HCT116 (cell line): Measurements from ENCODE around the gene WRAP53. TPM values are rescaled to one million over a fixed set of nuclear protein-coding genes. Genes with fewer than 3 reads are reported as not detected.

ENCODE experiments used
- ATAC-seq: fragments of 200-7000 bp; cut with Tn5 transposase; 2 replicates; pipeline ENCODE4 v1.9.1; 2020; ENCODE audit warnings: mild to moderate bottlenecking, moderate library complexity
- BruUV-seq: library from RNA; stranded (reverse); fragments of 400-500 nt; replicated peaks from 2 replicates; lab custom pipeline; 2021; lab: Mats Ljungman, UMichigan
- CTCF ChIA-PET: fragments of 300-600 bp; sonication (Branson Sonifier 250); formaldehyde crosslinking; loops from one replicate; lab custom pipeline; 2021; ENCODE audit warnings: antibody characterized with exemption; lab: Charles Lee
- POLR2A ChIA-PET: fragments of 300-600, 350-600 bp; sonication (Branson Sonifier 250); formaldehyde crosslinking; loops from one replicate; lab custom pipeline; 2021; ENCODE audit warnings: antibody characterized with exemption; lab: Charles Lee
- RAD21 ChIA-PET, 2 experiments: fragments of 300-600 bp; sonication (Branson Sonifier 250); formaldehyde crosslinking; loops; one replicate each; lab custom pipeline; 2023; ENCODE audit warnings: low total read pairs in 2 of 2; ENCODE audit not compliant: uncharacterized antibody in 2 of 2, unreplicated experiment in 2 of 2, low non-redundant PET in 1 of 2; lab: Charles Lee
- DNase-seq: peaks from one replicate; pipeline ENCODE4 v3.0.0-alpha.2; 2010; ENCODE audit warnings: low read depth, low spot score
- H2AFZ ChIP-seq: fragments of 200-600 bp; shearing (Covaris generic), sonication (generic); 2 replicates; pipeline ENCODE4 v1.6.1; 2017; ENCODE audit warnings: low read depth, mixed run types, mixed read lengths, antibody characterized with exemption, low read length; ENCODE audit not compliant: poor library complexity, severe bottlenecking
- H3K27ac ChIP-seq: 2 replicates; pipeline ENCODE4 v1.5.1; 2012; ENCODE audit warnings: low read depth, low read length
- H3K27me3 ChIP-seq: fragments of 200-600 bp; sonication (generic); 2 replicates; pipeline ENCODE4 v1.6.1; 2016; ENCODE audit warnings: mixed run types, low read length, mixed read lengths; ENCODE audit not compliant: insufficient read depth
- H3K36me3 ChIP-seq, 2 experiments: fragments of 200-500 bp in 1 of 2; fragments of 200-600 bp in 1 of 2; sonication (Bioruptor generic) in 1 of 2; sonication (generic) in 1 of 2; 2 replicates each; pipeline versions ENCODE4 v1.5.1 to v1.6.1; 2014 to 2016; ENCODE audit warnings: low read length in 2 of 2, inconsistent platforms in 1 of 2, mixed read lengths in 1 of 2, mixed run types in 1 of 2; ENCODE audit not compliant: insufficient read depth in 2 of 2, control insufficient read depth in 1 of 2
- H3K4me1 ChIP-seq, 2 experiments: fragments of 200-600 bp in 1 of 2; sonication (generic) in 1 of 2; 2 replicates each; pipeline versions ENCODE4 v1.5.1 to v1.6.1; 2012 to 2017; ENCODE audit warnings: low read length in 2 of 2, inconsistent platforms in 1 of 2, mild to moderate bottlenecking in 1 of 2, mixed read lengths in 1 of 2, mixed run types in 1 of 2, moderate library complexity in 1 of 2; ENCODE audit not compliant: insufficient read depth in 2 of 2, control insufficient read depth in 1 of 2
- H3K4me2 ChIP-seq: fragments of 200-600 bp; sonication (generic); 2 replicates; pipeline ENCODE4 v1.6.1; 2017; ENCODE audit warnings: mixed run types, low read length, mixed read lengths
- H3K4me3 ChIP-seq, 2 experiments: fragments of 200-600 bp in 1 of 2; sonication (generic) in 1 of 2; replicated peaks in 1 of 2; 2 replicates each; pipeline ENCODE4 v1.5.1; 2011 to 2016; ENCODE audit warnings: low read length in 2 of 2, control low read depth in 1 of 2, low read depth in 1 of 2, mild to moderate bottlenecking in 1 of 2, mixed read lengths in 1 of 2, mixed run types in 1 of 2
- H3K79me2 ChIP-seq: fragments of 200-600 bp; sonication (generic); 2 replicates; pipeline ENCODE4 v1.6.1; 2017; ENCODE audit warnings: mild to moderate bottlenecking, mixed run types, low read length, moderate library complexity, mixed read lengths; ENCODE audit not compliant: insufficient read depth
- H3K9ac ChIP-seq: fragments of 200-600 bp; sonication (generic); 2 replicates; pipeline ENCODE4 v1.6.1; 2016; ENCODE audit warnings: low read length, mixed read lengths
- H3K9me2 ChIP-seq: fragments of 200-600 bp; sonication (generic), shearing (Covaris generic); 2 replicates; pipeline ENCODE4 v1.6.1; 2017; ENCODE audit warnings: mixed run types, mild to moderate bottlenecking, moderate library complexity; ENCODE audit not compliant: insufficient read depth
- H3K9me3 ChIP-seq, 2 experiments: fragments of 200-500 bp in 1 of 2; fragments of 200-600 bp in 1 of 2; sonication (Bioruptor generic) in 1 of 2; sonication (generic) in 1 of 2; 2 replicates each; pipeline ENCODE4 v1.6.1; 2014 to 2017; ENCODE audit warnings: low read length in 2 of 2, mixed read lengths in 2 of 2, inconsistent platforms in 1 of 2, low read depth in 1 of 2, mild to moderate bottlenecking in 1 of 2, mixed run types in 1 of 2, moderate library complexity in 1 of 2; ENCODE audit not compliant: control insufficient read depth in 1 of 2, insufficient read depth in 1 of 2
- H4K20me1 ChIP-seq: fragments of 200-600 bp; sonication (generic), shearing (Covaris generic); 2 replicates; pipeline ENCODE4 v1.6.1; 2017; ENCODE audit warnings: mixed run types, mild to moderate bottlenecking, moderate library complexity; ENCODE audit not compliant: insufficient read depth
- ATF3 ChIP-seq: IDR thresholded peaks from 2 replicates; pipeline ENCODE4 v1.6.1; 2012
- CBX3 ChIP-seq: IDR thresholded peaks from 2 replicates; pipeline ENCODE4 v1.6.1; 2012; ENCODE audit warnings: low read depth
- CEBPB ChIP-seq: IDR thresholded peaks from 2 replicates; pipeline ENCODE4 v1.6.1; 2012; ENCODE audit warnings: low read depth
- CTCF ChIP-seq, 3 experiments: fragments of 200-600 bp in 1 of 3; sonication (generic) in 1 of 3; IDR thresholded peaks in 2 of 3; conservative IDR thresholded peaks in 1 of 3; 2 replicates each; pipeline ENCODE4 v1.5.1; 2012 to 2017; ENCODE audit warnings: low read depth in 2 of 3, low read length in 2 of 3, antibody characterized with exemption in 1 of 3, borderline replicate concordance in 1 of 3, control low read depth in 1 of 3, mild to moderate bottlenecking in 1 of 3, mixed read lengths in 1 of 3, mixed run types in 1 of 3, moderate library complexity in 1 of 3; ENCODE audit not compliant: insufficient read depth in 1 of 3
- EGR1 ChIP-seq: IDR thresholded peaks from 2 replicates; pipeline ENCODE4 v1.6.1; 2012; ENCODE audit warnings: low read depth
- ELF1 ChIP-seq: IDR thresholded peaks from 2 replicates; pipeline ENCODE4 v1.6.1; 2012; ENCODE audit warnings: low read depth, borderline replicate concordance
- EZH2 ChIP-seq: fragments of 200-600 bp; sonication (generic); IDR thresholded peaks from 2 replicates; pipeline ENCODE4 v1.6.1; 2017; ENCODE audit warnings: antibody characterized with exemption, mixed run types
- EZH2phosphoT487 ChIP-seq: fragments of 200-600 bp; IDR thresholded peaks from 2 replicates; pipeline ENCODE4 v1.6.1; 2018; ENCODE audit warnings: antibody characterized with exemption, borderline replicate concordance
- FOSL1 ChIP-seq: IDR thresholded peaks from 2 replicates; pipeline ENCODE4 v1.6.1; 2012; ENCODE audit warnings: low read depth
- JUND ChIP-seq: IDR thresholded peaks from 2 replicates; pipeline ENCODE4 v1.6.1; 2012
- MAX ChIP-seq: IDR thresholded peaks from 2 replicates; pipeline ENCODE4 v1.6.1; 2012
- POLR2A ChIP-seq: IDR thresholded peaks from 2 replicates; pipeline ENCODE4 v1.7.0; 2011; ENCODE audit warnings: borderline replicate concordance; ENCODE audit not compliant: insufficient read depth, insufficient read length; ENCODE audit errors: extremely low read depth
- POLR2AphosphoS5 ChIP-seq: IDR thresholded peaks from 2 replicates; pipeline ENCODE4 v1.6.1; 2011; ENCODE audit warnings: mild to moderate bottlenecking, low read depth, low read length, moderate library complexity
- RAD21 ChIP-seq: IDR thresholded peaks from 2 replicates; pipeline ENCODE4 v1.6.1; 2012; ENCODE audit warnings: low read depth, mild to moderate bottlenecking
- SP1 ChIP-seq: IDR thresholded peaks from 2 replicates; pipeline ENCODE4 v1.6.1; 2012; ENCODE audit warnings: low read depth
- SRF ChIP-seq: IDR thresholded peaks from 2 replicates; pipeline ENCODE4 v1.6.1; 2012; ENCODE audit warnings: low read depth
- TCF7L2 ChIP-seq: IDR thresholded peaks from 2 replicates; pipeline ENCODE4 v1.7.0; 2011; ENCODE audit warnings: borderline replicate concordance, inconsistent platforms; ENCODE audit not compliant: insufficient read depth, insufficient read length; ENCODE audit errors: extremely low read depth
- YY1 ChIP-seq: IDR thresholded peaks from 2 replicates; pipeline ENCODE4 v1.6.1; 2011; ENCODE audit warnings: low read length, low read depth, moderate library complexity, mild to moderate bottlenecking; ENCODE audit not compliant: insufficient replicate concordance; ENCODE audit errors: extremely low read depth
- ZBTB33 ChIP-seq: IDR thresholded peaks from 2 replicates; pipeline ENCODE4 v1.6.1; 2011; ENCODE audit warnings: mild to moderate bottlenecking, low read length, moderate library complexity; ENCODE audit not compliant: insufficient replicate concordance; ENCODE audit errors: extremely low read depth
- ZFX ChIP-seq: fragments of 450-650 bp; IDR thresholded peaks from 2 replicates; pipeline ENCODE4 v1.6.1; 2017
- ZNF274 ChIP-seq: fragments of 200-500 bp; sonication (Bioruptor generic); IDR thresholded peaks from 2 replicates; pipeline ENCODE4 v1.6.1; 2014; ENCODE audit warnings: mild to moderate bottlenecking, low read depth, low read length, inconsistent platforms
- intact Hi-C: fragments of 100-400 bp; cut with micrococcal nuclease; formaldehyde crosslinking; loops from 2 replicates; pipeline ENCODE4 v1.10.0; 2022
- total RNA-seq: library from RNA; stranded (reverse); gene quantifications from one replicate; pipeline ENCODE4 v1.2.1, GENCODE V29; 2021; ENCODE audit not compliant: unreplicated experiment

The WRAP53 gene
- total RNA-seq, 1 experiment from 2014 or later, result 28.8 TPM

- Histone ChIP-seq H3K36me3 (no peaks in the 10 kb centered on the region), H3K27me3 (no peaks in the 10 kb centered on the region), H3K79me2 (no peaks in the 10 kb centered on the region), H3K4me1 (peaks cover 23 to 41% of the 10 kb centered on the region in 2 experiments), H3K4me3 (peak overlapping the region in 1 of 2 experiments; percentile 14; a peak in 2 of 4 replicates), H3K9ac (peak overlapping the region; percentile 39), H3K4me2 (peak overlapping the region; percentile 67), H2AFZ (peak overlapping the region; percentile 92), H3K9me2 (no peaks in the 10 kb centered on the region), H3K27ac (peak overlapping the region; percentile 60), H3K9me3 (no peaks in the 10 kb centered on the region), H4K20me1 (no peaks in the 10 kb centered on the region)
- DNase-seq, result peak; percentile 73
- intact Hi-C loops, result no loop called here
- BruUV-seq, result no TSS peak
- ChIA-PET CTCF (interaction anchor here (0.6 to 4.4 kb wide), 5 partner anchors 10 to 296 kb away, joined by 3 to 39 read pairs (median 4); partner anchors contain the start of gene NAA38), RAD21 (interaction anchor here in 1 of 2 experiments (0.8 to 1.0 kb wide), 2 partner anchors 37 to 111 kb away, joined by 3 to 4 read pairs; partner anchors contain the start of gene NAA38), POLR2A (no interaction called here)
- peak; percentile 74 for ATAC-seq
- peak; percentile 16 for TF ChIP-seq TCF7L2
- no peak for TF ChIP-seq ELF1
- TF ChIP-seq JUND, result peak; percentile 54
- no peak for TF ChIP-seq ZNF274
- no peak for TF ChIP-seq POLR2AphosphoS5
- no peak for TF ChIP-seq ZFX
- TF ChIP-seq RAD21, result peak; percentile 53
- TF ChIP-seq CBX3, result no peak
- no peak for TF ChIP-seq ZBTB33
- no peak for TF ChIP-seq YY1
- peak; percentile 68; the same call in 1 of the 2 replicates for TF ChIP-seq CEBPB
- TF ChIP-seq FOSL1, result peak; percentile 61; the same call in 1 of the 2 replicates
- TF ChIP-seq ATF3, result no peak
- TF ChIP-seq EZH2, result no peak
- peak; percentile 57 for TF ChIP-seq MAX
- peak; percentile 30; the same call in 1 of the 2 replicates for TF ChIP-seq SRF
- TF ChIP-seq CTCF (IDR thresholded peaks at IDR 0.05 in 2 of 3, conservative IDR thresholded peaks at IDR 0.05 in 1 of 3; ENCODE audit: borderline replicate concordance in 1 of 3, insufficient read depth in 1 of 3, low read depth in 2 of 3, low read length in 2 of 3), result peak; percentile 28 to 43 (median 43); a peak in 5 of 6 replicates
- no peak for TF ChIP-seq POLR2A
- no peak for TF ChIP-seq SP1
- TF ChIP-seq EGR1, result no peak
- no peak for TF ChIP-seq EZH2phosphoT487
Observed at GRCh38 chr17:7745748-7746470, 57.6 kb downstream of the WRAP53 start.
